GM21786 (cell line): Measurements from ENCODE around the gene ZFC3H1.
A peak's percentile ranks its signal among the peaks of the same experiment; 100 is the strongest.
"Not testable (repeated sequence)": the region's sequence is repeated elsewhere in the genome, so short reads cannot be mapped to it uniquely, and the experiment has no call there.

Experiments
- ATAC-seq: cut with Tn5 transposase; IDR thresholded peaks from one replicate; pipeline ENCODE4 v1.9.1; 2021; ENCODE audit not compliant: unreplicated experiment

ZFC3H1 gene

GRCh38 chr12:71663561-71664410 lies at the start of gene ZFC3H1, which contains the start of gene THAP2:
TSS of gene ZFC3H1 (minus strand) at chr12:71663848. CDS start at chr12:71663610, 238 bp downstream.
TSS of gene THAP2 (plus strand) at chr12:71664301. CDS start at chr12:71664510, 209 bp downstream.
- peak; percentile 92 for ATAC-seq

- no peak for ATAC-seq
Measured at GRCh38 chr12:71710276-71711125, 46.9 kb upstream of the ZFC3H1 start.

- ATAC-seq = no peak
Measured at GRCh38 chr12:71708658-71709057, 45.0 kb upstream of the ZFC3H1 start.

GRCh38 chr12:71704920-71705319 lies 41.3 kb upstream of the ZFC3H1 start:
- no peak for ATAC-seq

- no peak for ATAC-seq
Measured at GRCh38 chr12:71703206-71703605, 39.6 kb upstream of the ZFC3H1 start.

- ATAC-seq = no peak
Measured at GRCh38 chr12:71702590-71702989, 38.9 kb upstream of the ZFC3H1 start.

- not testable (repeated sequence) for ATAC-seq
Measured at GRCh38 chr12:71702181-71702580, 38.5 kb upstream of the ZFC3H1 start.

GRCh38 chr12:71695782-71696181 lies 32.1 kb upstream of the ZFC3H1 start:
- no peak for ATAC-seq

GRCh38 chr12:71694099-71694820 lies 30.6 kb upstream of the ZFC3H1 start:
- ATAC-seq = peak; percentile 85

- ATAC-seq = peak; percentile 5
Measured at GRCh38 chr12:71693651-71694050, 30.0 kb upstream of the ZFC3H1 start.

- no peak for ATAC-seq
Measured at GRCh38 chr12:71693126-71693525, 29.5 kb upstream of the ZFC3H1 start.

GRCh38 chr12:71691504-71692129 lies 28.0 kb upstream of the ZFC3H1 start:
- ATAC-seq = no peak

GRCh38 chr12:71688961-71689570 lies 25.4 kb upstream of the ZFC3H1 start:
- ATAC-seq = no peak

- not testable (repeated sequence) for ATAC-seq
Measured at GRCh38 chr12:71687172-71687571, 23.5 kb upstream of the ZFC3H1 start.

GRCh38 chr12:71686658-71687025 lies 23.0 kb upstream of the ZFC3H1 start:
- ATAC-seq = no peak

GRCh38 chr12:71685914-71686657 lies 22.4 kb upstream of the ZFC3H1 start, which contains the start of gene TMEM19:
TSS of gene TMEM19 (plus strand) at chr12:71686082. CDS start at chr12:71686681, 599 bp downstream.
- peak; percentile 85 for ATAC-seq

GRCh38 chr12:71685312-71685906 lies 21.8 kb upstream of the ZFC3H1 start:
- no peak for ATAC-seq

GRCh38 chr12:71684081-71684480 lies 20.4 kb upstream of the ZFC3H1 start:
- ATAC-seq = no peak

GRCh38 chr12:71683633-71684032 lies 20.0 kb upstream of the ZFC3H1 start:
- ATAC-seq = no peak
